Activated naive CD4-positive, alpha-beta T cell treated with anti-CD3 and anti-CD28 coated beads, Interleukin-2, amount 50 U/mL, for 72 hours (primary cell): ENCODE measurements around the gene ANKFN1. TPM values are rescaled to one million over a fixed set of nuclear protein-coding genes. Genes with fewer than 3 reads are reported as not detected.
"Not testable (repeated sequence)": the region's sequence is repeated elsewhere in the genome, so short reads cannot be mapped to it uniquely, and the experiment has no call there.

Source experiments
- ATAC-seq, 2 donors: fragments of 150-1000 bp; cut with Tn5 transposase; 2 replicates each; pipeline ENCODE4 v1.10.0; 2021; ENCODE audit warnings: mild to moderate bottlenecking in 2 of 2, moderate library complexity in 2 of 2
- DNase-seq, 2 donors: peaks; one replicate each; pipeline ENCODE4 v3.0.0; 2021 to 2022; ENCODE audit warnings: low spot score in 2 of 2
- H3K27ac Mint-ChIP-seq, 2 donors: one replicate each; pipeline ENCODE4 v1.8.0; 2022; ENCODE audit warnings: mild to moderate bottlenecking in 2 of 2, mixed read lengths in 2 of 2
- H3K36me3 Mint-ChIP-seq, 2 donors: one replicate each; pipeline ENCODE4 v1.8.0; 2022; ENCODE audit warnings: mixed read lengths in 2 of 2
- H3K9me3 Mint-ChIP-seq, 2 donors: one replicate each; pipeline ENCODE4 v1.8.0; 2022; ENCODE audit warnings: mixed read lengths in 2 of 2
- total RNA-seq, 2 donors: library from RNA; stranded (reverse); gene quantifications; one replicate each; pipeline ENCODE4 v1.2.3, GENCODE V29; 2022

ANKFN1 gene
- total RNA-seq, 2 donors from 2014 or later, result not detected

DNA sequence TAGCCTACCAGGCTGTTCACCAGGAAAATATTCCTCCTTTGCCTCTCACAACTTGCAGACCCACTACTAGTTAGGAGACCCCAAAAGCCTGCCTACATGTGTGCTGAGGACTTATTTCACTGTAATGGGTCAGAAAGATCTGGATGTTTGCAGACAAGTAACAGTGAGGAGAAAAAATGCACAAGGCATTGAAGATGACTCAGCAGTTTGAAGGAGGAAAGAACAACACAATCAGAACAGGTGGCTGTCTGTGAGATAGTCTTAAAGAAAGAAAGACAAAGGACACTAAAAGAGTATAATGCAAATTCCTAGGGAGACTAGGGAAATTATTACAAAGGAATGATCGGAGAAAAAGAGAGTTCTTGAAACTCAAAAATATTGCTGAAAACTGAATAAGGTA is 69.0 kb downstream of the ANKFN1 start:
- H3K27ac Mint-ChIP-seq, result peak overlapping the region in 1 of 2 donors; percentile 7
- no peak for ATAC-seq
- no peaks in the 10 kb centered on the region for H3K9me3 Mint-ChIP-seq
- DNase-seq, result no peak
- H3K36me3 Mint-ChIP-seq, result no peaks in the 10 kb centered on the region

DNA sequence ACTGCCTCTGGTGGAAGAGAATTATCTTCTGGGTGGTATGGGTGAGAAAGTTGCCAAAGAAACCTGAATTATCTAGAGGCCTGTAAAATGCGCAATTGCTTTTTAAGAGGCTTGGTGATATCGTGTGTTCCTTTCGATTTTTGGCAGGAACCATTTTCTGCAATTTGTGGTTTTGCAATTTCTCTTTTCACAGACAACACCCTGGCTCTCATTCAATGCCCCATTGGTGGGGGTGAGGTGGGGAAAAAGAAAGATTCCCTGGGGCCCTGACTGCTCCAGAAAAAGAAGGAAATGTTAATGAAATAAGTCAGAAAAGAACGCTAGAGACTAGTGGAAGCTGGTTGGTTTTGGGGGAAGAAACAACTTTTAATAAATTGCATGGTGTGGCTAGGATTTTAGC is 77.4 kb downstream of the ANKFN1 start:
- Mint-ChIP-seq H3K9me3 (peaks cover 0 to 8% of the 10 kb centered on the region in 2 donors), H3K36me3 (no peaks in the 10 kb centered on the region), H3K27ac (no peak overlapping the region)
- DNase-seq, result no peak
- ATAC-seq, result no peak

DNA sequence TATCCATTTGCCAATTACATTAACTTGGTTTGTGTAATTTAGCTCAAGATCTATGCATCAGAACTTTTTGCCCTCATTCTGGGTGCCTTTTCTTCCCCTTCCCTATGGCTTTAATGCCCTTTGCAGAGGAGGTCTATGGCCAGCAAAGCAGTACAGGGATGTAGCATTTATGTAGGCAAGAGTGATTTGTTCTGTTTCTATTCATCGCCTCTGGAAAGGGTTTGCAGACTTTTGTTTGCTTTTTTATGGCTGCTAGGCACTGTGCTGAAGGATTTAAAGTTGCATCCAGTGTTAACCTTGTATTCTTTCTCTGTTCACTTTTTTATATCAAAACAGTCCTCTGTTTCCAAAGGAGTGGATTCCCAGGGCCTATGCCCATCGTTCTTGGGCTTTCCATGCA is 78.0 kb downstream of the ANKFN1 start:
- DNase-seq (no peak), ATAC-seq (no peak)
- H3K27ac Mint-ChIP-seq, result no peak overlapping the region
- H3K36me3 Mint-ChIP-seq, result no peaks in the 10 kb centered on the region
- peaks cover 0 to 8% of the 10 kb centered on the region in 2 donors for H3K9me3 Mint-ChIP-seq

DNA sequence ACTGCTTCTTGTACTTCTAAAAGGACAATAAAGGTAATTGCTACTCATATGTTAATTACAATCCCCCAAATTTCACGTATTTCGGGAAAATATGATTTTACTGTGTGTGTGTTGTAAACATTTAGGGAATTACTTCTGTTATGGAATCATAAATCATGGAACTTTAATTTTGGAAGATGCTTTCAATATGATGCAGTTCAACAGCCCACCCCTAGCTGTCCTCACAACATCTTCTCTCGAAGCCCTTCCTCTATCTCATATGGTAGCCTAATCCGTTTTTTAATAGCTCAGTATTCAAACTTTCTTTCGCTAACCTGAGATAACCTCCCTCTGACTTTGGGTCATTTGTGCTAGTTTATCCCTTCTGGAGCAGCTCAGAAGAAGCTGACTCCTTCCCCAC is 78.4 kb downstream of the ANKFN1 start:
- peaks cover 0 to 8% of the 10 kb centered on the region in 2 donors for H3K9me3 Mint-ChIP-seq
- H3K27ac Mint-ChIP-seq, result no peak overlapping the region
- no peak for ATAC-seq
- DNase-seq, result no peak
- H3K36me3 Mint-ChIP-seq, result no peaks in the 10 kb centered on the region

DNA sequence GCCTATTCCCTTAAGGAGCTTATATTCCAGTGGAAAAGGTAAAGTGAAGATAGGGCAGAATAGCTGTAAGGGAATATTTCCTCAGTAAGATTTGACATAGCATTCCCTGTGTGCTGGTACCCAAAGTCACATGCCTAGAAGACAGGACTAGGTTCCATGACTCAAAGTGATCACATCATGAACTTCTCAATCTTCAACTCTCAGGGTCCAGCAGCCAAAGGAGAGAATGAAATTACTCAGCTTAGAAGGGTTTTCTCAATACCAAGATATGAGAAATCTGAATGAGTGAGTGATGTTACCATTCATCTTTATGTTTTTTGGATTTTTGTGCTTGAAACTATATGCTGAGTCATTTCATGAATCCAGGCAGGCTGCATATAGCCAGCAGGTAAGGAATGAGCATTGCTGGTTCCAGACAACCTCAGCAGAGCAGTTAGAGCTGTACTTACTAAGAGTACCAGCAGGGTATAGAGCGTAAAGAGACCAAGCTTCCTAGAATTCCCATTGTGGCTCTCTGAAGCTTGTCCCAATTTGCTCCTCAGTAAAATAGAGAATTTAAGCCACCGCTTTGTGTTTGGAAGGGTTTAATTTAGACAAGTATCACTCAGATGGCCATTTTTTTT is 91.1 kb downstream of the ANKFN1 start:
- ATAC-seq, result peak; percentile 51 to 93
- DNase-seq, result no peak
- Mint-ChIP-seq H3K27ac (no peak overlapping the region), H3K9me3 (no peaks in the 10 kb centered on the region), H3K36me3 (no peaks in the 10 kb centered on the region)

DNA sequence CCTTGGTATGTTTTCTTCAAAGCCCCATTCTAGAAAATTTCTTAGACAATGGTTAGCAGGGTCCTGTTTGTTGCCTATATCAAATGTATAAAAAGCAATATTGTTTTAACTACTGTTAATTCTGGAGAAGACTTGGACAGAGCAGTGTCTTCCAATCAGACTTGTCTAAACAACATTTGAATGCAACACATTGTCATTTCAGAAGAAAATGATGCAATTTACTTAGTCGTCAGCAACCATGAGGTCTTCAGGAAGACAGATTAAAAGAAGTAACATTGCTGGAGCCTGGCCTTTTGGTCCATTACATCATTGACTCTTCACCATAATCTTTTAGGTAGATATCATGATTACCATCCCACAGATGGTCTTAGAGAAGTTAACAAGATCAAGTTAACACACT is 94.5 kb downstream of the ANKFN1 start:
- ATAC-seq, result no peak
- DNase-seq, result no peak
- Mint-ChIP-seq H3K9me3 (no peaks in the 10 kb centered on the region), H3K36me3 (no peaks in the 10 kb centered on the region), H3K27ac (no peak overlapping the region)

DNA sequence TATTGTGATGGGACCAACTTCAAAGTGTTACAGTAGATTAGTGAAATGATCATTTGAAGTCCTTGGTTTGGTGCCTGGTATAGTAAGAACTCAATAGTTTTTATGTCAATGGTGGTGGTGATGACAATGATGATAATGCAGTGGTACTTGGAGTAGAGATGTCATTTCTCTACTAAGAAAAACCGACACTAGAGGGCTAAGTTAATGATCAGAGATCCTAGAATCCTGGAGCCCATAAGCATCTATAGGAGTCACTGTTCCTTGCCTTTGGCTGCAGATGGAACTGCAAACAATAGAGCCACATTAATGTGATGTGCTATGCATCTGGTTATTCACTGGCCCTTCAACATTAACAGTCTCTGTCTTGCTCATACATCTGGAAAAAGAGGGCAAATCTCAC is 103.8 kb downstream of the ANKFN1 start:
- Mint-ChIP-seq H3K27ac (no peak overlapping the region), H3K9me3 (no peaks in the 10 kb centered on the region), H3K36me3 (no peaks in the 10 kb centered on the region)
- ATAC-seq, result no peak
- DNase-seq, result no peak

DNA sequence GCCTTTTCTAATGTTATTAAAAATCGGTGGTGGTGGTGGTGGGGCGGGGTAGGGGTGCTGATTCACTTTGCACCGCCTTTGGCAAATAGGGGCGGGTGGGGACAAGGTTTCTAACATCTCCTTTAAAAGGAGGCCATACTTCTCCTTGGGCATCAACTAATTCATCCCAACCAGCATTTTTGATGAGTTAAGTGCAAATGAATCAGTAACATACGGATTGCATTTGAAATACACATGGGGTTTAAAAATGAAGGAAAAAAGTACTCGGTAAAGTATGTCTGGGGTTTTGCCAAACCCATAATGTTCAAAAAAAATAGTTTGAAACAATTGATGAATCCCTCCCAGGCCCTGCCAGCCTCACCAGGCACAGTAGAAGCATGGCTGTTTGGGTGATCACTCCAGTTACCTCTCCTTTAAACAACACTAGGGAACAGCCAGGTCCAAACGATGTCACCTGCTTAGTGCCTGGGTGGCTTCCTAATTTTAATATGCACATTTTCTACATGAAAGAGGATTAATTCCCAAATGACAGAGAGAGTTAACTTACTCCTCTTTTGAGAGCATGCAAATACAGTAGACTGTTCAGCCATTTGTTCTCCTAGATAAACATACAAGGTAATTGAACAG is 107.2 kb downstream of the ANKFN1 start:
- ATAC-seq, result no peak
- H3K27ac Mint-ChIP-seq, result no peak overlapping the region

DNA sequence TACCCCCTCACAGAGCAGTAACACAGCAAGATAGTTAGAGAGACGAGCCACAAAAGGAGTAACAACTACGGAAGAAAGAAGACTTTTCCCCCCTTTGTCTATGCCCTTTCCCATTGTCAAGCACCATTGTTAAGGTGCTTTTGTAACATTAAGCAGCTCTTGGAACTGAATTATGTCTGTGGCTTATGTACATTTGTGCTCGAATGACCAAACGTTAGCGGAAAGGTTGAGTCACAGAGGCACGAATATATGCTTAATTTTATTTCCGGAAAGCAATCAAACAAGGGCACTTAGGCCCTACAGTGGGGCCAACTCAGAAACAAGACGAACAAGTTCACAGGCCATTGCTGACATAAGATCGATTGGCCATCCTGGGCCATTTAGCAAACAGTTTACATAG is 109.5 kb downstream of the ANKFN1 start:
- Mint-ChIP-seq H3K27ac (no peak overlapping the region), H3K9me3 (no peaks in the 10 kb centered on the region), H3K36me3 (no peaks in the 10 kb centered on the region)
- no peak for ATAC-seq
- no peak for DNase-seq

More for the DNA sequence above, 107.2 kb downstream of the ANKFN1 start:
- no peaks in the 10 kb centered on the region for H3K36me3 Mint-ChIP-seq
- DNase-seq, result no peak
- H3K9me3 Mint-ChIP-seq, result no peaks in the 10 kb centered on the region

DNA sequence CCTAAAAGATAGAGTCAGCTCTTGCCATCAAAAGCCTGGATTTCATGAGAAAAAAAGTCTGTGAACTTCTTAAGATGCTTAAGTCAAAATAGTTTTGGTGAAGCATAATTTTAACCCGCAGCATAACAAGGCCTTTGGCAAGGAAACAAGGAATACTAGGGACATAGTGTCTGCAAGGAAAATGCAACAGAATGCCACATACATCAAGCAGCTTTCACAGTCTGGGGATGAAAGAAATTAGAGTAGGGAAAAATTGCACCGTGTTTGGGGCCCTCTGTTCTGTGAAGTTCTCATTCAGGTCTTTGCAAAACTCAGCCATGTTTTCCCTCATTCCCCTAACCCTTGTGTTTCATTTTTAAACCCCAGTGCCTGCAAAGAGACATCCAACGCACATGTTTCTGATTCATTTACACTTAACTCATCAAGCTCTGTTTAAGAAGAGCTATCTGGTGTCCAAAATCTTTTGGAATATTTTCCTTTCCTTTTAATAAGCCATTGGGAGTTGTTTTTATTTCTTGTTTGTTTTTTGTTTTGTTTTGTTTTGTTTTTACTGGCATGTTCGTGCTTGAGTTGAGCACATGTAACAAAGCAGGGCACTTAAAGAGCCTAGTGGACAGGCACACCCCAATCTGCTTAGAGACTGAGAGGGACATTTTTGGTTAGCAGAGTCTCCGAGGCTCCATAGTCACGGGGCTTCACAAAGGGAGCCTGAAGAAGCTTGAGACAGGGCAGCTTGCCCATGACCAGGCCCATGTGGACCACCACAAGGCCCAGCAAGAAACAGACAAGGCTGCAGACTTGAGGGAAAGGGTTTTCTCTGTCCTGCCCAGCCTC is 116.5 kb downstream of the ANKFN1 start:
- Mint-ChIP-seq H3K36me3 (no peaks in the 10 kb centered on the region), H3K9me3 (no peaks in the 10 kb centered on the region)
- DNase-seq, result no peak

DNA sequence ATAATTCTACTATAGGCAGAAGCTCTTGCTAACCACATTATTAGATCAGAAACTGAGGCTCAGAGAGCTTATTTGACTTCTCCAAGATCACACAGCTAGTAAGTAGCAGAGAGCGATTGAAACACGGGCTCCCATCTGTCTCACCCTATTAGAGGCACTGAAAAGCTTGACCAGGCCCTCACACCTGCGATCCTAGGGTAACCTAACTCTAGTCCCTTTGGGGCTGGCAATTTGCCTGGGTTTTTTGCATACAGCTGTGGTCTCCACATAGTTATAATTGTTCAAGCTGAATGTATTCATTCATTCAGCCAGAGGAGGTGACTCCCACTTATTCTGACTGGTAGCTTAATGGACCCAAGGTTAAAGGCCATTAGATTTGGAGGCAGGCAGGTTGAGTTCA is 121.2 kb downstream of the ANKFN1 start:
- DNase-seq (no peak), ATAC-seq (no peak)
- no peaks in the 10 kb centered on the region for H3K36me3 Mint-ChIP-seq
- H3K9me3 Mint-ChIP-seq, result no peaks in the 10 kb centered on the region
- no peak overlapping the region for H3K27ac Mint-ChIP-seq

More for the DNA sequence above, 116.5 kb downstream of the ANKFN1 start:
- H3K27ac Mint-ChIP-seq, result no peak overlapping the region
- no peak for ATAC-seq

DNA sequence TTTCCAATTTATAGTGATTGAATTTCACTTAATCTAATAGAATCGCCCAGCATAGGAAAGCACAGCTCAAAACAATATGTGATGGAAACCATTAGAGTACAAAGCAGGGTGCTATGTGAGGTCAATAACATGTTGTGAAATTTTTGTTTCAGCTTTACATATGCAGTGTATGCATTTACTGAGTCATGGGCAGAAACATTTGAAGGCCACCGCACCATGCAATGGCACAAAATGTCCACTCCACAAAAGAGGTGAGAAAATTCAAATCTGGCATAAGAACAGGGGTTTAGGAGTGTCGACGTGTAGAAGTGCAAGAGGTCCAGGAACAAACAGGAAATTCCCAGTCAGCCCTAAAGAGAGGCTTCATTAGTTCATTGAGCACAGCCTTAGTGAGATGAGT is 131.2 kb downstream of the ANKFN1 start:
- Mint-ChIP-seq H3K9me3 (no peaks in the 10 kb centered on the region), H3K36me3 (no peaks in the 10 kb centered on the region), H3K27ac (no peak overlapping the region)
- DNase-seq (no peak), ATAC-seq (no peak)

DNA sequence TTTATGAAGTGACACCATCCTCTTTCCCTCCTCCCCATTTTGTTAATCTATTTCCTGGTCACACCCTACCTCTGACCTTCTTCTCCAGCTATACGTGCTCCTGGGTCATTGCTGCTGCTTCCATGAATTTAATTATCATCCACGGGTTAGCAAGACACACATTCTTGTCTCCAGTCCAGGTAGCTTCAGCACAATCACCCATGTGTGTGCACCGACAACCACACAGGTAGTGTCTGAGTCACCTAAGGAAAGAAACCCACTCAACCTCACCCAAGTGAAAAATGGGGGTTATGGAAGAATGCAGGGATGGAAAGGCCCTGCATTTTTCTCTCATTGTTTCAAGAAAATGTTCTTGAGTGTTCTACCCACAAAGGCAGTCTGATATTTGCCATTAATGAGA is 135.5 kb downstream of the ANKFN1 start:
- not testable (repeated sequence) for H3K27ac Mint-ChIP-seq, H3K36me3 Mint-ChIP-seq, DNase-seq, ATAC-seq, H3K9me3 Mint-ChIP-seq

DNA sequence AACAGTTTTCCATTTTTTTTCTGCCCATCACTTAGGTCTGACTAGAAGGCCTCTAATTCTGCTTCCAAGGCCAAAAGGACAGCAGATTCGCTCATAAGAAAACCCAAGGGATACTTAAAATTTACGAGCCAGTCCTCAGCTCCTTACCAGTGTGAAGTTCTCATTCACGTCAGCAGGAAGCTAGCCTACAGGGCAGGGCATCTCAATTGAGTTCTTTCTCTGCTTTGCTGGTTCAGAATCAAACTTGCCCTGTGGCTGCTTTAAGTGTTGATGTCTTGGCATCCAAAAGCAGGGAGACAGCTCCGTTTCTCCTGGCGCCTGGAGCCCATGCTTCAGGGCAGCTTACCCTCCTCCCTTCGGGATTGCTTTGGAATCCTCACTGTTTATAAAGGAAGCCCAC is 136.0 kb downstream of the ANKFN1 start:
- Mint-ChIP-seq H3K36me3 (no peaks in the 10 kb centered on the region), H3K9me3 (peaks cover 0 to 5% of the 10 kb centered on the region in 2 donors), H3K27ac (no peak overlapping the region)
- ATAC-seq (no peak), DNase-seq (no peak)

DNA sequence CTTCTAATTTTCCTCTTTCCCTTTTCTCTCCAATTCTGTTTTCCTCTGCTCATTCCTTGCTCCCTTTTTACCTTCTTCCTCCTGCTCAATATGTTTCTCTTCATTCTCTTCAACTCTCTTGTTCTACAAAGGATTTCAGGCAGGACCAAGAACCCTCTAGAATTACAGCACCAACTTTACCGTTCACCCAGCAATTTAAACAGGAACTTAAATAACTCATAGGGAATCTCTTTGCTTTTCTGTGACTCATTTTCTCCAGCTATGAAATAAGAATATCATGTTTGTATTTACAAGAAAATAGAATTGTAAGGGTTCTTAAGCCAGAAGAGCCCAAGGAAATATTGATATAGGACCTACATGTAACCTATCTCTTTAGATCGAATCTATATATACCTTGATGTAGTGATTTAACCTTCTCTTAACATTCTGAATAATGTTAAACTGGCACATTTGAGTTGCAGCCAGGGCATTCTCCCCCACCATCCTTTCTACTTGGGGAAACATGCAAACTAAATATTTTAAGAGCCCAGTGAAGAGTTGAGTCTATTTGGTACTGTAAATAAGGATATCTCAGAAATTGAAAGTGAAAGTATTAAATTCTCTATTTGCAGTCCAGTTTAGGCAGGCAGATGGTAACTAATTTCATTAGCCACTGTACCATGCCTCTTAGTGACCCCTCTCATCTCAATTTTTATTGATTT is 137.0 kb downstream of the ANKFN1 start:
- H3K9me3 Mint-ChIP-seq, result peaks cover 0 to 5% of the 10 kb centered on the region in 2 donors
- peak overlapping the region; percentile 35 to 55 for H3K27ac Mint-ChIP-seq
- ATAC-seq (no peak), DNase-seq (no peak)
- no peaks in the 10 kb centered on the region for H3K36me3 Mint-ChIP-seq

DNA sequence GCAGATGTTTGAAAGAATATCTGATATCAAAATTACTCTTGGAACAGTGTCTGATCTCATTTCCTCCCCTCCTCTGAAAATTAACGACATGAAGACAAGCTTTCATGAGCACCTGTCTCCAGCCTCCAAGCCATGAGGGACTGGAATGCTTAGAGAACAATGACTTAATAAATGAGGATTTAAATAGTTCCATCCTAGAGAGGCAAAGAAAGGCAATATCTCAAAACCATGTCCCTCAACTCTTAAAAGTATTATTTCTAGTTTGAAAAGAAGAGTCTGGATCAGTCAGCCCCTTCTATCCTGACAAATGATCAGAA is 137.5 kb downstream of the ANKFN1 start:
- Mint-ChIP-seq H3K9me3 (peaks cover 0 to 5% of the 10 kb centered on the region in 2 donors), H3K36me3 (no peaks in the 10 kb centered on the region), H3K27ac (peak overlapping the region in 1 of 2 donors; percentile 35)
- ATAC-seq, result no peak
- DNase-seq, result no peak

DNA sequence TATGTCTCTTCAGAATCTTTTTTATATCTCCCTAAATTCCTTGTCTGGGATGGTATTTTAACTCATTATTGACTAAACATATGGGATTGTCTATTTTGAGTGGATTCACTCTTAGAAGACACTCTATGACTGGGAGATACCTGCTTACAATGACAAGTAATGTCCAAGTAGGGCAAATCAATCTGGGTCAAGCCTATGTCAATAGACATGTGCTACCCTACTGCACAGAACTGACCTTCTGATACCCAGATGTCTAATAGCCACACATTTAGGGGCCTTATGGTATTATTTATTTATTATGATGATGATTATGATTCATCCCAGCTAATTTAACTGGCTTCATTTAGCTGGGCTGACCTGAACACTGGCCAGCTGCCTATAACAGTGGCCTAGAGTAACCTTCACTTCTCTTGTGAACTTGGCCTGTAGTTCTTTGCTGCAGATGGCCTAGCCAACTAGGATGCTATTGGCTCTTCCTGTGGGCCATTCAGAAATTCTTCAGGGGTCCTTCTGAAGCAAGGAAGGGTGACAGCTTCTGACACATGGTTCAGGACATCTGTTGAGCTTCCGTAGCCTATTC is 138.0 kb downstream of the ANKFN1 start:
- peaks cover 0 to 5% of the 10 kb centered on the region in 2 donors for H3K9me3 Mint-ChIP-seq
- no peak overlapping the region for H3K27ac Mint-ChIP-seq
- DNase-seq, result no peak

More for the DNA sequence above, 138.0 kb downstream of the ANKFN1 start:
- no peak for ATAC-seq
- H3K36me3 Mint-ChIP-seq, result no peaks in the 10 kb centered on the region
